Erythroblast (primary cell): ENCODE results near the gene CMSS1.

ENCODE experiments used
- DNase-seq, 2 experiments: peaks; one replicate each; lab custom pipeline; 2025; lab: John Stamatoyannopoulos, UW
- GATA1 ChIP-seq: IDR thresholded peaks from 2 replicates; pipeline ENCODE4 v1.6.1; 2011; ENCODE audit warnings: low read depth, mild to moderate bottlenecking, control low read depth, low read length, moderate library complexity
- POLR2A ChIP-seq: IDR thresholded peaks from 2 replicates; pipeline ENCODE4 v1.6.1; 2011; ENCODE audit warnings: mild to moderate bottlenecking, low read length

Gene CMSS1

DNA sequence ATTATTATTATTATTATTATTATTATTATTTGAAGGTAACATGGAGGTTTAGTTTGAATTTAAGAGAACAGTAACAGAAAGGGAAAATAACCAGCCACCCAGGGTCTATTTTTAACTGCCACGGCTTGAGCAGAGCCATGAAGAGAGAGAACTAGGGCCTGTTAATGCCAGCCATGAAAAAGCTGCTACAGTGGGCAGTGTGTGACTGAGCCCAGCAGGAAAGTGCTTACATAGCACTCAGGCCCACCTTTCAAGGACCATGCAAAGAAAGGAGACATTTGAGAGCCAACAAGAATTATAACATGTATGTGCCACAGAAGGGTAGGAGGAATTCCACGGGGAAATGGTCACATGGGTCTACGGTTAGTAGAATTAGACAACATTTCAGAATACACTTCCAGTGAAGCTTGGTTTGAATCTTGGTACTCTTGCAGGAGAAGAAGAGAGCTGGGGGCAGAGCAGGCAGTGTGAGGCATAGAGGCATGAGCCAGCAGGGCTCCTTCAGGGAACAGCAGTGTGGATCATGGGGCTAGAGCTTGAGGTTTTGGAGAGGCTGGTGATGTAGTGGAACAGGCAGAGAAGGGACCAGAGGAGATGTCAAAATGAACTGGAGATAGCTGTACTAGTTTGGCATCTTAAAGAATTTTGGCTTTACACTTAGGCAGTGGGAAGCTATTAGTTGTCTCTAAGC, 140.7 kb downstream of the CMSS1 start:
- no peak for TF ChIP-seq GATA1
- TF ChIP-seq POLR2A = no peak
- no peak for DNase-seq

DNA sequence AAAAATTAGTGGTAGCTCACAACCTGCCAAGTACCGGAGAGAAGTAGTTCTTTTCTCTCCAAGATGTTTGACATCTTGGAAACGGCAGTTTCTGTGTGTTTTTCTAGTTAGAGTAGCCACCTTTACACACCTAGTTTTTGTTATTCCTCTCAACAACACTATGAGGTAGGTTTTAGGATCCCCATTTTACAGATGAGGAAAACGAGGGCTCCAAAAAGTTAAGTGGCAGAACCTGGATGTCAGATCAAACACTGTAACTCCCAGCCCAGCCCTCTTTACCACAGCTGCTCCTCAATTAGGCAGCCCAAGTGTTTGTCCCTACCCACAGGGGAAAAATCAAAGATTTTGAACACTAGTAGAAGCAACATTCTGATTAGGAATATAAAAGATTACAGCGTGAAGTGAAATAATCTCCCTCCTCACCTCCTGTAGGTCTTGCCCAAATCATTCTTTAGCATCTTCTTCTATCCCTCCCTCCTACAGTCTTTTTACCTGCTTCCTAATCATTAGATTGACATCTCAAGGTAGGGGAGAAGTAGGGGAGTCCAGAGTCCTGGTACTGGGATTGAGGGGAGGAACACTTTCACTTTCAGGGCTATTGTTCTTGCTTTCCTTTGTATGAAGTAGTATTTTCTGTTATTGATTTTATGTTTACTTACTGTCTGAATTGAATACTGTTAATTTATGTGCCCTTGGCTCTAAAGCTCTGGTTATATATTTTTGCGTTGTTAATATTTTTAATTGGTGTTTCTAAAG, 142.6 kb downstream of the CMSS1 start:
- TF ChIP-seq GATA1 (no peak), POLR2A (no peak)
- DNase-seq = no peak

DNA sequence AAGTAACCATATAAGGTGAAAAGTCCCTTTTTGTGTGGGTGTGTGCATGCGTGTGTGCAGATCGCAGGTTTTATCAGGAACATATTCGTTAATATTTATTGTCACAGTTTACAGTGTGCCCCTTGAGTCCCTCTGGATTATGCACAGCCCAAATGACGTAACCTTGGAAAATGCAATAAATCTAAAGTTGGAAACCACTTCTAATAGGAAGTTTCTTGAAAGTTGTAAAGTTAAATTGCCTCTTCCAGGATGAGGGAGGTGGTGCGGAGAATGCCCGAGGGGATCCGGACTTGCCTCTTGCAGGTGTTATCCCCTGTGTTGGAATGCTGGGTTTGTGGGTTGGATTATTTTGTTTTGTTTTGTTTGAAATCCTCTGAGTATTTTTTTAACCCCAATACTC, 143.3 kb downstream of the CMSS1 start:
- no peak for DNase-seq
- TF ChIP-seq GATA1 (no peak), POLR2A (no peak)

DNA sequence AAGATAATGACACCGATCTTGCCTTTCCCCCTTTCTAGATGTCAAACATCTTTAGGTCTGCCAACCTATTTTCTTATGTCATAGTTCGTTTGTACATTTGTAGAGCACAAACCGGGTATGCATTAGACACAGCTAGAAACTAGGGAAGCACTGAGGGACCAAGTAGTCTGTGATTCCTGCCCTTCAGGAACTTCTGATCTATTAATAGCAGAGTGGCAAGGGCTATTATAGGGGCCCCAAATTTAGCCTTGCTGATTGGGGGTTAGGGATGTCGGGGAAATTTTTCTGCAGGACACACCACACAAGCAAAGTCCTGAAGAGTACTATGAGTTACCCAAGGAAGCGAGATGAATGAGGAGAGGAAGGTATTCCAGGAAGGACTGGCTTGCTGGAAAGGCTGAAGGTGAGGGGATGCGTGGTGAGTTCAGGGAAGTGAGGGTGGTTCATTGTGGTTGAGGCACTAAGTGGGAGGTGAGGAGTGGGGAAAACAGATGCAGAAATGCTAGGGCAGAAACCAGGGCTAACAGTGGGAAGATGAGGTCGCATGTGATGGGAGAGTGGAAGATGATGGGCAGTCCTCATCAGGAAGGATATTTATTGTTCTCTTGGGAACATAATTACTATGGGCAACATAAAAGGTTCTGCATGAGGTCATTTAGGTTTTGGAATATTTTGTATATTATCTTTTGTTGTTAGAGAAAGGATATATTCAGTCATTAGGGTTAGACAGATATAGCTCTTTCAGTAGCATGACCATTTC, 144.3 kb downstream of the CMSS1 start:
- TF ChIP-seq POLR2A = no peak
- TF ChIP-seq GATA1 = no peak
- DNase-seq = no peak

DNA sequence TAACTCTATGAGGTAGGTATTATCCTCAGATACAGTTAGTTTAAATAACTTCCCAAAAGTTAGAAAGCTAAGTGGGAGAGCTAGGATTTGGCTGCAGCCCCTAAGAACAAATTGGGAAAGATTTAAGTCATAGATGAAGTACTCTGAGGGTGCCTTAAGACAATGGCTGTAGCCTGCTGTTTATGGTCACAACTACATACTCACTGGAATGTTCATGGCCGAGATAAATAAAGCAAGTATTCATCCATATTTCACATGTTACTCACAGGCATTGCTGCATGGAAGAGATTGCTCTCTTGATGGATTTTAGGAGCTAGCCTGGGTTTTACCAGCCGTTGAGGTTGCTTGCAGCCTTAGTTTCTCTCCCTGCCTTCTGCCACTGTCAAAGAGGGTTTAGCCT, 145.0 kb downstream of the CMSS1 start:
- TF ChIP-seq POLR2A = no peak
- no peak for TF ChIP-seq GATA1
- no peak for DNase-seq

DNA sequence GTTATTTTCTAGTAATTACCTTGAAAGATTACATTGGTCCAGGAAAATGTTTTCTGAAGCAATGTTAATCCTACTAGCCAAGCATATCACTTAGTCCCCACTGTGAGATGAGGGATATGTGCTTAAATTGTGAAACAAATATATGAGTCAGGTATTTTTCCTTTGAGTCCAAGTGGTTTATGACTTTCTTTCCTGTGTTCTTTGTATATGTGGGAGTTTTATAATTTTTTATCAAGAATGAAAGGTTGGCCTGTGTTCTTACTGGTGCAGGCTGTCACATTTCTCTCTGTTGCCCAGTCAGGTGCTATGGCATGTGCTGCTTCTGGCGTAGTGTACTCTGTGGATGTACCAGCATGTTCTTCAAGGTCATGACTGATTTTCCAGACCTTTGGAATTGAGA, 147.4 kb downstream of the CMSS1 start:
- no peak for DNase-seq
- TF ChIP-seq POLR2A (no peak), GATA1 (no peak)

DNA sequence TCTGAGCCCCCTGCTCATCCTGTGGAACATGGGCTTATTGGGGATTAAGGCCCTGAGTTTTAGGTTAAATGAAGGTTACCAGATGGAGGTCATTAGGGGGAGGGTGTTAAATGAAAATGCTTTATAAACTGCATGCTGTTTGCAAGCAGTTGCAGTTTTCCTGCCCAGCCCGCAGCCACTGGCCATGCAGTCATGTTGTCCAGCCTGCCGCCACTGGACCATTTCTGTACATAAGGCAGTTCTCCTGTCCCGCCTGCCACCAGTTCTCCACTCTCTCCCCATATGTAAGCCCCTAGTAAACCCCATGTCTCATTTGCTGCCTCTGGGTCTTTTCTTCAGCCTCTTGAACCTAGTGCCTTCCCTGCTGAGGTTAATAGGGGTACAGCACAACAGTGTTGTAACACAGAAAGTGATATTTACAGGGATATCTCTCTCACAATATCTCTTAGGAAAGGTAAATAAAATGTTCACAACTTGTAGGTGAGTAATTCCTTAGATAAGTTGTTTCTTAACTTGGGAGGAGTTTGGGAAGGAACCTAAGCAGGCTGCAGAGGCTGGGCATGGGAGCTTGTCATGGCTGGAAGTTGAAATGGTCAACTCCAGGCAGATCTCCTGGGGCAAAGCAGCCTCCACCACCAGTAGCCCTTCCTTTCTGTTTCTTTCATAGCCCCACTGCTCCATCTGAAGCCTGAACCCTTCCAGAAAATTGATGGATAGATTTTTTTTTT, 148.2 kb downstream of the CMSS1 start:
- DNase-seq = no peak
- TF ChIP-seq POLR2A (no peak), GATA1 (no peak)

DNA sequence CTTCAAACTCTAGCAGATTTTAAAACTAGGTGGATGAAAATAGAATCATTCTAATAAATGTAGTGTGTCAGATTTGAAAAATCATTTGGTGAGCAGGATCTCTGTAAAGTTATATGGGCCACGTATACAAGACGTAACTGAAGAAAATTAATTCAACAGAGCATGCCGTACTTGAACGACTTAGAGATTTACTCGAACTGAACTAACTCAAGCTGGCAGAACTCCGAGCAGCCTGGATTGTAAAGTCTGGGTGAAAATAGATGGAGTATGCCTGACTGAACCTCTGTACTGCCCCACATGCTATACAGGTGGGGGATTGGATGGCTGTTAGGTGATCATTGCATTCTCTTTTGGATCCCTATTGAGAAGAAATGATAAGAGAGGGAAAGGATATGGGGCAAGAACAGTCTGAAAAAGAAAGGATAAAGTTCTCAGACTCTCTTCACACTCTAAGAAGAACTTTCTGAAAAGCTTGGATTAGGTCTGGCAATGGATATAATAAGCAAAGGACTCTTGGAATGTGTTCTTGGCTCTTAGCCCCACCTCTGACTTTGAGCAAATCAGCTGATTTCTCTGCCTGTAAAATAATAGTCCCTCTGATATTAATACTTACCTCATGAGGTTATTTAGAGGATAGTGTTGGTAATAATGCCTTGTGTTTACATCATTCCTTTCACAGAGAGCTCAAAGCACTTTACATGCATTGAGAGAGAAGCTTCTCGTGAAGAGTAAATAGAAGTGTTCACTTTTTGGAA, 149.2 kb downstream of the CMSS1 start:
- DNase-seq = no peak
- TF ChIP-seq GATA1 (no peak), POLR2A (no peak)

DNA sequence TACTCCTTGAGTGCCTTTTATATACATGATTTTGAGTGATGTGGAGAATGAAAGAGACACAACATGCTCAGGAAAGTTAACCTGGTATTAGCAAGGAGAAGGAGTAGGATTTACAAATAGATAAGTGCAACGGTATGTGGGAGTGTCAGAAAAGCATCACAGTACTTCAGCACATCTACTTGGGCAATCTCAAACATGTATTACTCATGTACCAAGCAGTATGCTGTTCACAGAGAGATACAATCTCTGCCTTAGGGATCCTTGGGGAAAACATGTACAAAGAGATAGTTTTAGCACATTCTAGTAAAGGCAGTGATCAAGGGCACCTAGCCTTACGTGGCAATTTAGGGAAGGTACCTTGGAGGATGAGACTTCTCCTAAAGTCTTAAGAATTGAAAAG, 150.1 kb downstream of the CMSS1 start:
- no peak for TF ChIP-seq POLR2A
- TF ChIP-seq GATA1 = no peak
- no peak for DNase-seq

DNA sequence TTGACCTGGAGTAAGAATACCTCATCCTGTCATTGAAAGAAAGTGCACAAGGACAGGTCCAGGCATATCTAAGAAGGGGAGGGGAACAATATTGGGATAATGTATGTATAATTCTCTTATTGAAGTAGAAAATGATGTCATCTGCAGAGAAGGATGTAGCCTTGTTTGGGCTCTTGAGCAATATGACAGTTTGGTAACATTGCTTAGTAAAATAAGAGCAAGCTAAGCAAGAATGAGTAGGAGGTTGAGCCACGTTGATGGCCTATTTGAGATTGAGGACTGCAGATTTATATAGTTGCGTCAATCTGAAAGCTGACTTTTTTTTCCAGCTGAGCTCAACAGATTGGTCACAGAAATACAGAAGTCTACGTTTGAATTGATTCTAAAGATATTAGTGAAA, 151.5 kb downstream of the CMSS1 start:
- TF ChIP-seq POLR2A = no peak
- no peak for DNase-seq

DNA sequence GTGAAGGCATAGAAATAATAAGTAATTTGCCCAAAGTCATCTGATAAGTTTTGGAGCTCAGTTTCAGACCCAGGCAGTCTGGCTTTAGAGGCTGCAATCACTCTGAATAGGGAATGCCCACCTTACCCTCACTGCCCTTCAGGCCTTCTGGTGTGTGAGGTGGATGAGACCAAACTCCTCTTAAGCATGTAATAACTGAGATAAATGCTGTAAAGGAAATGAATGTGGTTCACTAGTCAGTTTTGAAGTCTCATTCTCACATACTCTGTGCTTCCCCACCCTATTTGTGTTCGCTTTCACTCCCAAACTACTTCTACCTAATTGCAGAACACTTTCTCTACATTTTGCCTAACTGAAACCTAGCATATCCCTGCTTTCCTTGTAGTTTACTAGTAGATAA, 152.5 kb downstream of the CMSS1 start:
- TF ChIP-seq GATA1 = no peak
- DNase-seq = no peak

DNA sequence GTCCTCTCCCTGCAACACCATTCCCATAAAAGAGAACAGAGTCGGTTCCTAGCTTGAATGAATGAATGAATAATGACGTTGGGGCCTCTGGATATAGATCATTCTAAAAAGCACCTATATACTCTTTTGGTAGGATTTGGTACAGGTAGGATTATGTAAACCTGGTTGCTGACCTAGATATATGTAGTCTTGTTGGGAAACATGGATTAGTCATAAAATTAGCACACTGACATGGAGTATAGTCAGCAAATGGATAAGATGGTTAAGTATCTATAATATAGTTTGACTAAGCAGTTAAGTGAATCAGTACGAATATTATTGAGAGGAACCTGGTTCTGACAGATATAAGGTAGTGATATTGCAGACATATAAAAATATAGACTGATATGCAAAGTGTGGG, 154.1 kb downstream of the CMSS1 start:
- TF ChIP-seq POLR2A = no peak
- no peak for TF ChIP-seq GATA1

DNA sequence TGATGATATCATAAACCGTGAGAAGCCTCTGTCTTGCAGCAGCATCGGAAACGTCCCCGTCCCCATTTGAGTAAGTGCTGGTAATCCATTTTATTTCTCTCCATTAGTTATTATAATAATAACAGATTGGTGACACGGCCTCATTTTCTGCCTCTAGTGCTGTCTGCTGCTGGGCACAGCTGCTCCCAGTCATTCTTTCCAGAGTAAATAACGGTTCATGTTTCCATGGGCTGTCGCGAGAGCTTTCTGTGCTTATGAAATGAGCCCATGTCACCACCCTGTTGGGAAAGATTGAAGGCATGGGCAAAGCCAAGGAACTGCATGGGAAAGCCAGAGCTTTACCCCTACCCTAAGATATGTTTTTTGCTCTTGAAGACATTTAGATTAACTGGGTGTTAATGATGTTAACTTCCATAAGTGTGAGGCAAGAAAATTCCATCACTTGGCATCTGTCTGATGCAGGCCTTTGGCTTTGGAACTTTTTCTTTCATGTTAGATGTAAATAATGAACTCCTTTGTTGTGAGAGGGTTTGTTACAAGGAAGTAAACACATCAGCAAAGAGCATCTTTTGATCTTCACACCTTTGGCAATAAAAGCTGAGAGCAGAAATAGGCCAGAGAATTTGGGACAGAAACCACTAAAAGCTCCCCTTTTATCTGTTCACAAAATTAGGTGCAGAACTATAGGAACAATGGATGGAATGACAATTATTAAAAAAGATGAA, 154.9 kb downstream of the CMSS1 start:
- DNase-seq = no peak
- no peak for TF ChIP-seq GATA1
- no peak for TF ChIP-seq POLR2A

More for the DNA sequence above, 154.1 kb downstream of the CMSS1 start:
- DNase-seq = no peak

DNA sequence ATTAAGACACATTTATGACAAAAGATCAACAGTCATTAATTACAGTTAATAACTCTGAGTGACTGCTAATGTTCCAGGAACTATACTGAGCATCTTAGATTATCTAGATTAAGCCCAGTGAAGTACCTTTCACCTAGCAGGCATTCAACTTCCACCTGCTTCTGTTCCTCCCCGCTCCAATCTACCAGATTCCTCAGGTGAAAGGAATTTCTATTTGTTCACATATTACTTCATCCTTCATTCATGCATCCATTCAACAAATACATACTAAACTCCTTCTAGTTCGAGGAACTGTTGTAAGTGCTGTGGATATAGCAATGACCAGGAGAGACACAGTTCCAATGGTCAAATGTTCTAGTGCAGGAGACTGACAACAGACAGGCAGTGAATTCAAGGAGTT, 157.3 kb downstream of the CMSS1 start:
- DNase-seq = no peak
- TF ChIP-seq GATA1 = no peak
- TF ChIP-seq POLR2A = no peak
